HL-60 (cell line): ENCODE measurements around the gene GNAI2.

Source experiments
- DNase-seq, 2 experiments: peaks; one replicate each; pipeline ENCODE4 v3.0.0-alpha.2; 2010 to 2020; ENCODE audit warnings: low read depth in 1 of 2, low spot score in 1 of 2
- H3K27ac ChIP-seq: fragments of 250-450 bp; sonication (Bioruptor Pico); replicated peaks from 2 replicates; pipeline ENCODE4 v1.5.1; 2020; ENCODE audit warnings: mild to moderate bottlenecking, moderate library complexity
- H3K27me3 ChIP-seq: fragments of 250-450 bp; sonication (Bioruptor Pico); 2 replicates; pipeline ENCODE4 v1.5.1; 2021; ENCODE audit warnings: mild to moderate bottlenecking, moderate library complexity; ENCODE audit not compliant: insufficient read depth, poor library complexity, severe bottlenecking
- H3K4me3 ChIP-seq: replicated peaks from 2 replicates; pipeline ENCODE4 v1.5.1; 2011; ENCODE audit warnings: mild to moderate bottlenecking, control low read depth, low read length; ENCODE audit not compliant: insufficient read depth
- CTCF ChIP-seq: IDR thresholded peaks from one replicate; pipeline ENCODE4 v1.5.1; 2011; ENCODE audit warnings: low read length, control low read depth, inconsistent platforms; ENCODE audit not compliant: insufficient read depth
- GABPA ChIP-seq: IDR thresholded peaks from 2 replicates; pipeline ENCODE4 v1.6.1; 2012; ENCODE audit warnings: low read depth
- POLR2AphosphoS5 ChIP-seq: IDR thresholded peaks from 2 replicates; pipeline ENCODE4 v1.6.1; 2012; ENCODE audit warnings: low read depth
- SPI1 ChIP-seq: IDR thresholded peaks from 2 replicates; pipeline ENCODE4 v1.6.1; 2012; ENCODE audit warnings: low read depth, mild to moderate bottlenecking, borderline replicate concordance
- TF ChIP-seq, protein P1 (sequence below): IDR thresholded peaks from 2 replicates; pipeline ENCODE4 v1.6.1; 2012; ENCODE audit warnings: low read depth; ENCODE audit not compliant: insufficient replicate concordance

GNAI2 gene

DNA sequence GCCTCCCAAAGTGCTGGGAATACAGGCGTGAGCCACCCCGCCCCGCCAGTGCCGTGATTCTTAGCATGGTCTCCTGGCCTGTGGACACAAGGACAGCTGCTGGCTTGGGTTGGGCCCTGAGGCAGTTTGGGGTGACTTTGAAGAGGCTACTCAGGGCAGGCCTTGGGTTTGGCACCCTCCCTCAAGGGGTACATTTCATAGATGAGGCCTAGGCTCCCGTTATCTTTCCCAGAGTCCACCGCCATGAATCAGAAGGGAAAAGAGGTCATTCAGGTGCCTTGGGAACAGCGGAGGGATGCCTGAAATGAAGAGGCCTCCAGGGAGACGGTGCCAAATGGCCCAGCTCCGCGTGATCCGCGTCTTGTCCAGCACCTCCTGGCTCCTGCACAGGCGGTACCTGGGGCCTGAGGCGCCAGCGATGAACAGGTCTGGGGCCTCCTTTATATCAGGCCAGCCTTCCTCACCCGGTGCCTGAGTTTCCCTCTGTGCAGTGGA is 9.3 kb downstream of the GNAI2 start:
- TF ChIP-seq CTCF = no peak
- TF ChIP-seq SPI1 = no peak
- TF ChIP-seq GABPA = no peak
- TF ChIP-seq POLR2AphosphoS5 = no peak
- TF ChIP-seq, protein P1, sequence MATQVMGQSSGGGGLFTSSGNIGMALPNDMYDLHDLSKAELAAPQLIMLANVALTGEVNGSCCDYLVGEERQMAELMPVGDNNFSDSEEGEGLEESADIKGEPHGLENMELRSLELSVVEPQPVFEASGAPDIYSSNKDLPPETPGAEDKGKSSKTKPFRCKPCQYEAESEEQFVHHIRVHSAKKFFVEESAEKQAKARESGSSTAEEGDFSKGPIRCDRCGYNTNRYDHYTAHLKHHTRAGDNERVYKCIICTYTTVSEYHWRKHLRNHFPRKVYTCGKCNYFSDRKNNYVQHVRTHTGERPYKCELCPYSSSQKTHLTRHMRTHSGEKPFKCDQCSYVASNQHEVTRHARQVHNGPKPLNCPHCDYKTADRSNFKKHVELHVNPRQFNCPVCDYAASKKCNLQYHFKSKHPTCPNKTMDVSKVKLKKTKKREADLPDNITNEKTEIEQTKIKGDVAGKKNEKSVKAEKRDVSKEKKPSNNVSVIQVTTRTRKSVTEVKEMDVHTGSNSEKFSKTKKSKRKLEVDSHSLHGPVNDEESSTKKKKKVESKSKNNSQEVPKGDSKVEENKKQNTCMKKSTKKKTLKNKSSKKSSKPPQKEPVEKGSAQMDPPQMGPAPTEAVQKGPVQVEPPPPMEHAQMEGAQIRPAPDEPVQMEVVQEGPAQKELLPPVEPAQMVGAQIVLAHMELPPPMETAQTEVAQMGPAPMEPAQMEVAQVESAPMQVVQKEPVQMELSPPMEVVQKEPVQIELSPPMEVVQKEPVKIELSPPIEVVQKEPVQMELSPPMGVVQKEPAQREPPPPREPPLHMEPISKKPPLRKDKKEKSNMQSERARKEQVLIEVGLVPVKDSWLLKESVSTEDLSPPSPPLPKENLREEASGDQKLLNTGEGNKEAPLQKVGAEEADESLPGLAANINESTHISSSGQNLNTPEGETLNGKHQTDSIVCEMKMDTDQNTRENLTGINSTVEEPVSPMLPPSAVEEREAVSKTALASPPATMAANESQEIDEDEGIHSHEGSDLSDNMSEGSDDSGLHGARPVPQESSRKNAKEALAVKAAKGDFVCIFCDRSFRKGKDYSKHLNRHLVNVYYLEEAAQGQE = no peak
- Histone ChIP-seq H3K27ac (peak overlapping the region; percentile 74), H3K27me3 (no peaks in the 10 kb centered on the region), H3K4me3 (no peak overlapping the region)
- no peak for DNase-seq

DNA sequence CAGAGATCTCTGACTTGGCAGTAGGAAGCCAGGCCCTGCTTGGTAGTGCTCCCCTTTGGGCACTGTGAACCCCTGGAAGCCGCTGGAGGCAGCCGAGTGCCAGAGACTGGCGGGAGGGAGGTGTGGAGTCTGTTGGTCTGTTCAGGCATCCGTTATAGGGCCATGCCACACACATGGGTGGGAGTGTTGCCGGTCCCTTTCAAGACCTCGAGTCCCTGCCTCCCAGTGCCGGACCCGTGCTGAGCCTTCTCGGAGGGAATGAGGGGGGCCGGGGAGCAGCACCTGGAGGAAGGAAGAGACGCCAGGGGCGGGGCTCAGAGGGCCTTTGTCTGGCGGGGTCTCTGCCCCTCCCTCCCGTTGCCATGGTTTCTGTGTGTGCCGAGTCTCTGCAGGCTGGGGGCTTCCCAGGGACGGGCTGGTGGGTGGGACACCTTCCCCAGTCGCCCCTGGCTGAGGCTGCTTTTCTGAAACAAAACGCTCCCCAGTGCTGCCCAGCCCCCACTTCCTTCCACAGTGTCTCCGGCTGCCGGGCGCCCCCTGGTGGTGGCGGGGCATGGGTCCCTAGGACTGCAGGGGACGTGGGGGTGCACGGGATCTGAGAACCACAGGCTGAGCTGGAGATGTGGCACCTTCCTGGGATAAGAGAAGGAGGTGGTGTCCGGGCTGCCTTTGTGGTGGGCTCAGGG is 10.0 kb downstream of the GNAI2 start:
- Histone ChIP-seq H3K27ac (peak overlapping the region; percentile 74), H3K27me3 (no peaks in the 10 kb centered on the region), H3K4me3 (peak overlapping the region; percentile 41)
- peak in 1 of 2 experiments; percentile 89 for DNase-seq
- TF ChIP-seq SPI1 = peak; percentile 82; the same call in 1 of the 2 replicates
- TF ChIP-seq CTCF = peak; percentile 71
- TF ChIP-seq, protein P1 = no peak
- no peak; the same call in 1 of the 2 replicates for TF ChIP-seq GABPA
- peak; percentile 44 for TF ChIP-seq POLR2AphosphoS5

DNA sequence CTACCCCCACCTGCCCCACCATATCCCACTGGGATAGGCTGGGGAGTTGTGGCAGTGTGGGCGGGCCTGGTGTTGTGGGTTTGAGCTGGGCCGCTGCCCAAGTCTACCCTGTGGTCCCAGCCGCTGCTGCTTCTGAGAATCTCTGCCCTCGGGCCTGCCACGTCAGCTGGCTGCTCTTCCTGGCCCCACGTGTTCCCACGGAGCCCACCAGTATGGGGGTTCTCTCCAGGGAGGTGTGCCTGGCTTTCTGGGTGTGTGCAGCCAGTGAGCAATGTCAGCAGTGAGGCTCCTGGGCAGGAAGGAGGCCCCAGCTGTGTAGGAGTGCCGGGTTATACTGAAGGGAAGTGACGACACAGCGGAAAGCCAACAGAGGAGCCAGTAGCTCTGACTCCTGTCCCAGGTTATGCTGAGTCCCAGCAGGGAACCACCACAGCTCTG is 10.5 kb downstream of the GNAI2 start:
- Histone ChIP-seq H3K27me3 (no peaks in the 10 kb centered on the region), H3K27ac (peak overlapping the region; percentile 74), H3K4me3 (peak overlapping the region; percentile 41)
- DNase-seq = peak in 1 of 2 experiments; percentile 92
- TF ChIP-seq CTCF (no peak), SPI1 (peak; percentile 56; the same call in 1 of the 2 replicates), GABPA (peak; percentile 77; the same call in 1 of the 2 replicates), POLR2AphosphoS5 (no peak)
- TF ChIP-seq, protein P1 = no peak
